ENCODE measurements around the gene GBE1. TPM values are rescaled to one million over a fixed set of nuclear protein-coding genes. Genes with fewer than 3 reads are reported as not detected.

Gene GBE1
- total and polyA plus RNA-seq, 9 of the 15 experiments (the other 6 are each of a cell fraction or from before 2014, with no cell fraction given) = 7.9 to 25.6 (median 13.1) TPM

GRCh38 chr3:81793410-81793809 lies 32.0 kb upstream of the GBE1 start:
- in situ Hi-C loops (cut with MboI) = no loop called here
- TF ChIP-seq HES1 (IDR thresholded peaks at IDR 0.05; ENCODE audit: low read depth) (no peak), DACH1 (IDR thresholded peaks at IDR 0.05; ENCODE audit: partially characterized antibody) (no peak), ELF1 (tag; IDR thresholded peaks at IDR 0.05) (no peak), ZNF778 (CRISPR knock-in tag; IDR thresholded peaks at IDR 0.05) (no peak), U2AF2 (optimal IDR thresholded peaks at IDR 0.05; ENCODE audit: low read depth, low read length) (no peak), U2AF1 (optimal IDR thresholded peaks at IDR 0.05; ENCODE audit: low read depth, low read length) (no peak), SRF (CRISPR knock-in tag; IDR thresholded peaks at IDR 0.05) (no peak), PPARD (CRISPR knock-in tag; IDR thresholded peaks at IDR 0.05) (no peak), ELK3 (CRISPR knock-in tag; IDR thresholded peaks at IDR 0.05) (no peak), CCAR2 (IDR thresholded peaks at IDR 0.05; ENCODE audit: low read depth, low read length) (no peak), ZNF668 (CRISPR knock-in tag; IDR thresholded peaks at IDR 0.05) (no peak), TAF9B (IDR thresholded peaks at IDR 0.05; ENCODE audit: partially characterized antibody) (no peak), TAF1 (IDR thresholded peaks at IDR 0.05; ENCODE audit: control insufficient read depth, extremely low read depth, insufficient read depth, low read length, severe bottlenecking) (no peak), RB1 (IDR thresholded peaks at IDR 0.05; ENCODE audit: low read depth) (no peak), TSC22D4 (tag; IDR thresholded peaks at IDR 0.05) (no peak), HNRNPUL1 (IDR thresholded peaks at IDR 0.05; ENCODE audit: low read length) (no peak), MAFF (IDR thresholded peaks at IDR 0.05; ENCODE audit: low read length) (no peak)
- TF ChIP-seq, protein P1, sequence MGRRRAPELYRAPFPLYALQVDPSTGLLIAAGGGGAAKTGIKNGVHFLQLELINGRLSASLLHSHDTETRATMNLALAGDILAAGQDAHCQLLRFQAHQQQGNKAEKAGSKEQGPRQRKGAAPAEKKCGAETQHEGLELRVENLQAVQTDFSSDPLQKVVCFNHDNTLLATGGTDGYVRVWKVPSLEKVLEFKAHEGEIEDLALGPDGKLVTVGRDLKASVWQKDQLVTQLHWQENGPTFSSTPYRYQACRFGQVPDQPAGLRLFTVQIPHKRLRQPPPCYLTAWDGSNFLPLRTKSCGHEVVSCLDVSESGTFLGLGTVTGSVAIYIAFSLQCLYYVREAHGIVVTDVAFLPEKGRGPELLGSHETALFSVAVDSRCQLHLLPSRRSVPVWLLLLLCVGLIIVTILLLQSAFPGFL (CRISPR knock-in tag; IDR thresholded peaks at IDR 0.05) = no peak
- TF ChIP-seq, protein P2, sequence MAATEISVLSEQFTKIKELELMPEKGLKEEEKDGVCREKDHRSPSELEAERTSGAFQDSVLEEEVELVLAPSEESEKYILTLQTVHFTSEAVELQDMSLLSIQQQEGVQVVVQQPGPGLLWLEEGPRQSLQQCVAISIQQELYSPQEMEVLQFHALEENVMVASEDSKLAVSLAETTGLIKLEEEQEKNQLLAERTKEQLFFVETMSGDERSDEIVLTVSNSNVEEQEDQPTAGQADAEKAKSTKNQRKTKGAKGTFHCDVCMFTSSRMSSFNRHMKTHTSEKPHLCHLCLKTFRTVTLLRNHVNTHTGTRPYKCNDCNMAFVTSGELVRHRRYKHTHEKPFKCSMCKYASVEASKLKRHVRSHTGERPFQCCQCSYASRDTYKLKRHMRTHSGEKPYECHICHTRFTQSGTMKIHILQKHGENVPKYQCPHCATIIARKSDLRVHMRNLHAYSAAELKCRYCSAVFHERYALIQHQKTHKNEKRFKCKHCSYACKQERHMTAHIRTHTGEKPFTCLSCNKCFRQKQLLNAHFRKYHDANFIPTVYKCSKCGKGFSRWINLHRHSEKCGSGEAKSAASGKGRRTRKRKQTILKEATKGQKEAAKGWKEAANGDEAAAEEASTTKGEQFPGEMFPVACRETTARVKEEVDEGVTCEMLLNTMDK (IDR thresholded peaks at IDR 0.05; ENCODE audit: borderline replicate concordance, insufficient read depth, low read depth, low read length, poor library complexity, severe bottlenecking) = no peak

More at GRCh38 chr3:81793410-81793809, 32.0 kb upstream of the GBE1 start:
- ChIA-PET POLR2A (no interaction called here), CTCF (ENCODE audit: low intra/inter-chr PET ratio) (no interaction called here)
- no peak for FAIRE-seq
- H2AFZ ChIP-seq (ENCODE audit: low read depth, low read length) = no peak overlapping the region
- no peak overlapping the region for H3K9ac ChIP-seq (ENCODE audit: insufficient read depth in 1 of 2, low read depth in 2 of 2, low read length in 2 of 2)
- no peaks in the 10 kb centered on the region for H3K9me3 ChIP-seq (replicated peaks; ENCODE audit: control insufficient read depth, insufficient read depth, low read depth, low read length)
- H3K36me3 ChIP-seq (ENCODE audit: control insufficient read depth, insufficient read depth, low read length) = no peaks in the 10 kb centered on the region
- intact Hi-C loops (cut with micrococcal nuclease) = no loop called here
- no peaks in the 10 kb centered on the region for H3K79me2 ChIP-seq (ENCODE audit: control insufficient read depth, insufficient read depth, low read length)
- H3K4me3 ChIP-seq = no peak overlapping the region
- no peaks in the 10 kb centered on the region for H3K27me3 ChIP-seq (ENCODE audit: control insufficient read depth in 2 of 2, insufficient read depth in 2 of 2, low read length in 2 of 2)
- no peak for DNase-seq (ENCODE audit: extremely low read depth in 1 of 4, low spot score in 3 of 4)
- no peaks in the 10 kb centered on the region for H3K4me1 ChIP-seq (replicated peaks in 1 of 2; ENCODE audit: control insufficient read depth in 2 of 2, insufficient read depth in 2 of 2, low read length in 2 of 2)
- no peak for ATAC-seq
- H3K4me2 ChIP-seq (ENCODE audit: insufficient read depth, low read length) = no peak overlapping the region
- no peak overlapping the region for H3K27ac ChIP-seq (ENCODE audit: extremely low read depth, low read depth, low read length)
- no TSS peak for BruUV-seq (replicated peaks)
- no peaks in the 10 kb centered on the region for H4K20me1 ChIP-seq (replicated peaks; ENCODE audit: control insufficient read depth, insufficient read depth, low read length)
- no peaks in the 10 kb centered on the region for H3K9me1 ChIP-seq (ENCODE audit: control insufficient read depth, insufficient read depth, low read length)
